Measurements from ENCODE around the gene DLD.

DNA sequence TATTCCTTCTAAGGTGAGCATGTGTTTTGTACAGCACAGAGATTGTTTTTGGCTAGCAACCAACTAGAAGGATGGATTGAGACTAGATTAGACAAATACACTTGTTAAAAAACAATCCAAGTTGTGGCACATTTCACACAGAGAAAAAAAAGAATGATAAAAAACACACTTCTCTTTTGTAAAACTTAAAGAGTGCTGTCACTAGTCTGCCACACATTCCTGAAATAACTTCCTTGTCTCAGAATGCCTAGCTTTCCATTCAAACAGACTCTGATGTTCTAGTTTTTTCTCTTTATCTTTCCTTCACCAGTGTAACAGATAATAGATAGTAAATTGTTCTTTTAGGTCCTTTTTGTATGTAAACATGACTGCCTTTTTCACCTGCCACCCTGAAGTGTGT is 11.4 kb downstream of the DLD start:
- TF ChIP-seq, protein P1, sequence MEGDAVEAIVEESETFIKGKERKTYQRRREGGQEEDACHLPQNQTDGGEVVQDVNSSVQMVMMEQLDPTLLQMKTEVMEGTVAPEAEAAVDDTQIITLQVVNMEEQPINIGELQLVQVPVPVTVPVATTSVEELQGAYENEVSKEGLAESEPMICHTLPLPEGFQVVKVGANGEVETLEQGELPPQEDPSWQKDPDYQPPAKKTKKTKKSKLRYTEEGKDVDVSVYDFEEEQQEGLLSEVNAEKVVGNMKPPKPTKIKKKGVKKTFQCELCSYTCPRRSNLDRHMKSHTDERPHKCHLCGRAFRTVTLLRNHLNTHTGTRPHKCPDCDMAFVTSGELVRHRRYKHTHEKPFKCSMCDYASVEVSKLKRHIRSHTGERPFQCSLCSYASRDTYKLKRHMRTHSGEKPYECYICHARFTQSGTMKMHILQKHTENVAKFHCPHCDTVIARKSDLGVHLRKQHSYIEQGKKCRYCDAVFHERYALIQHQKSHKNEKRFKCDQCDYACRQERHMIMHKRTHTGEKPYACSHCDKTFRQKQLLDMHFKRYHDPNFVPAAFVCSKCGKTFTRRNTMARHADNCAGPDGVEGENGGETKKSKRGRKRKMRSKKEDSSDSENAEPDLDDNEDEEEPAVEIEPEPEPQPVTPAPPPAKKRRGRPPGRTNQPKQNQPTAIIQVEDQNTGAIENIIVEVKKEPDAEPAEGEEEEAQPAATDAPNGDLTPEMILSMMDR (IDR thresholded peaks at IDR 0.05), result no peak
- TF ChIP-seq POLR2AphosphoS5 (IDR thresholded peaks at IDR 0.05), result no peak
